Fibroblast of the aortic adventitia (primary cell): Measurements from ENCODE around the gene OR5AC2. TPM values are rescaled to one million over a fixed set of nuclear protein-coding genes. Genes with fewer than 3 reads are reported as not detected.

ENCODE experiments used
- DNase-seq: peaks from one replicate; pipeline ENCODE4 v3.0.0-alpha.2; 2010; ENCODE audit warnings: low read depth
- H3K4me3 ChIP-seq: 2 replicates; pipeline ENCODE4 v1.5.1; 2011; ENCODE audit warnings: low read depth, mild to moderate bottlenecking, control low read depth, low read length, moderate library complexity
- CTCF ChIP-seq: IDR thresholded peaks from 2 replicates; pipeline ENCODE4 v1.5.1; 2011; ENCODE audit warnings: mild to moderate bottlenecking, low read length, control low read depth, inconsistent platforms; ENCODE audit not compliant: insufficient read depth
- total RNA-seq: library from RNA; depleted of rRNA; stranded (reverse); fragments of >200 nt; gene quantifications from 2 replicates; pipeline ENCODE4 v1.2.3, GENCODE V29; 2012; ENCODE audit warnings: low replicate concordance

OR5AC2 gene
- total RNA-seq, 1 donor: not detected

GRCh38 chr3:98130421-98130820 is 43.4 kb downstream of the OR5AC2 start, which contains the start of gene OR5H1:
Gene OR5H1, plus strand, starts transcription at chr3:98130721. Its CDS starts 1,977 bp downstream, at chr3:98132698.
- H3K4me3 ChIP-seq: no peak within 1 kb of the TSS
- no peak for TF ChIP-seq CTCF
- DNase-seq: no peak

DNA sequence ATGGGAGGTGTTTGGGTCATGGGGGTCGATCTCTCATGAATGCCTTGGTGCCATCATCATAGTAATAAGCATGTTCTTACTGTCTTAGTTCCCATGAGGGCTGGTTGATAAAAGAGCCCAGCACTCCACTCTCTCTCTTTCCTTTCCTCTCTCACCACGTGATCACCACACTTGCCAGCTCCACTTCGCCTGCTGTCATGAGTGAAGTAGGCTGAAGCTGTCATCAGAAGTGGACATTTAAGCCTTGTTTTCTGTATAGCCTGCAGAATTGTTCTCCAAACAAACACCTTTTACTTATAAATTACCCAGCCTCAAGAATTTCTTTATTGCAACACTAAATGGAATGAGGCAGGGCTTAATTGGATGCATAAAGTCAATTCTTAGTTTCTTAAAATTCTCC is 49.7 kb downstream of the OR5AC2 start:
- H3K4me3 ChIP-seq: no peak overlapping the region
- no peak for TF ChIP-seq CTCF
- no peak for DNase-seq

Other genes with a start within 250 kb of the OR5AC2 start
- 7.5 and 32.7 TPM in 2 replicates for gene RIOX2, start 114.7 kb upstream of the OR5AC2 start, total RNA-seq
- gene GABRR3, start 51.9 kb upstream of the OR5AC2 start, total RNA-seq: not detected in 2 replicates
- gene OR5H1, start 43.5 kb downstream of the OR5AC2 start, total RNA-seq: not detected in 2 replicates
- gene OR5H14, start 60.3 kb downstream of the OR5AC2 start, total RNA-seq: not detected in 2 replicates
- not detected in 2 replicates for gene OR5H15, start 79.5 kb downstream of the OR5AC2 start, total RNA-seq
- gene OR5H6, start 177.1 kb downstream of the OR5AC2 start, total RNA-seq: not detected in 2 replicates
- not detected in 2 replicates for gene OR5H2, start 195.3 kb downstream of the OR5AC2 start, total RNA-seq